MM.1S (cell line): ENCODE data around the gene LSAMP.

Source experiments
- DNase-seq: peaks from one replicate; pipeline ENCODE4 v3.0.0-alpha.2; 2015
- H2AFZ ChIP-seq: fragments of 300-600 bp; sonication (generic); 2 replicates; pipeline ENCODE4 v1.6.0; 2016; ENCODE audit warnings: antibody characterized with exemption, low read length
- H3F3A ChIP-seq: fragments of 300-600 bp; sonication (generic); 2 replicates; pipeline ENCODE4 v1.6.1; 2016; ENCODE audit warnings: mild to moderate bottlenecking, antibody characterized with exemption, low read length, moderate library complexity, mixed read lengths; ENCODE audit not compliant: insufficient read depth
- H3K27ac ChIP-seq: fragments of 300-600 bp; sonication (generic); 2 replicates; pipeline ENCODE4 v1.5.1; 2016; ENCODE audit warnings: mild to moderate bottlenecking, low read length
- H3K27me3 ChIP-seq: fragments of 300-600 bp; sonication (generic); replicated peaks from 2 replicates; pipeline ENCODE4 v1.6.0; 2016; ENCODE audit warnings: low read length; ENCODE audit not compliant: insufficient read depth
- H3K36me3 ChIP-seq: fragments of 300-600 bp; sonication (generic); replicated peaks from 2 replicates; pipeline ENCODE4 v1.6.1; 2016; ENCODE audit warnings: mild to moderate bottlenecking, low read length, mixed read lengths; ENCODE audit not compliant: insufficient read depth
- H3K4me1 ChIP-seq: fragments of 300-600 bp; sonication (generic); 2 replicates; pipeline ENCODE4 v1.6.1; 2016; ENCODE audit warnings: low read length, mixed read lengths
- H3K4me2 ChIP-seq: fragments of 300-600 bp; sonication (generic); 2 replicates; pipeline ENCODE4 v1.6.0; 2016; ENCODE audit warnings: low read depth, low read length
- H3K4me3 ChIP-seq: fragments of 300-600 bp; sonication (generic); 2 replicates; pipeline ENCODE4 v1.5.1; 2016; ENCODE audit warnings: low read length, mixed read lengths
- H3K79me2 ChIP-seq: fragments of 300-600 bp; sonication (generic); 2 replicates; pipeline ENCODE4 v1.6.1; 2016; ENCODE audit warnings: mixed run types, low read length, mixed read lengths
- H3K9ac ChIP-seq: fragments of 300-600 bp; sonication (generic); 2 replicates; pipeline ENCODE4 v1.6.1; 2016; ENCODE audit warnings: low read length, mixed read lengths
- H3K9me2 ChIP-seq: fragments of 300-600 bp; sonication (generic); replicated peaks from 2 replicates; pipeline ENCODE4 v1.6.1; 2016; ENCODE audit warnings: mild to moderate bottlenecking, low read length, mixed read lengths; ENCODE audit not compliant: insufficient read depth
- H3K9me3 ChIP-seq: fragments of 300-600 bp; sonication (generic); replicated peaks from 2 replicates; pipeline ENCODE4 v1.6.1; 2016; ENCODE audit warnings: mild to moderate bottlenecking, low read length, mixed read lengths; ENCODE audit not compliant: insufficient read depth
- H4K20me1 ChIP-seq: fragments of 300-600 bp; sonication (generic); 2 replicates; pipeline ENCODE4 v1.6.1; 2016; ENCODE audit warnings: mild to moderate bottlenecking, low read length, moderate library complexity, mixed read lengths; ENCODE audit not compliant: insufficient read depth
- EZH2 ChIP-seq: fragments of 300-600 bp; sonication (generic); optimal IDR thresholded peaks from 2 replicates; pipeline ENCODE3; 2017; ENCODE audit warnings: low read depth, mild to moderate bottlenecking, antibody characterized with exemption, low read length, mixed read lengths
- EZH2phosphoT487 ChIP-seq: fragments of 300-600 bp; sonication (generic); IDR thresholded peaks from 2 replicates; pipeline ENCODE4 v1.6.1; 2018; ENCODE audit warnings: antibody characterized with exemption, low read length
- TF ChIP-seq, protein P1 (sequence below): fragments of 300-600 bp; sonication (generic); IDR thresholded peaks from 2 replicates; pipeline ENCODE4 v1.5.1; 2016; ENCODE audit warnings: antibody characterized with exemption, low read length, mixed read lengths

LSAMP gene

DNA sequence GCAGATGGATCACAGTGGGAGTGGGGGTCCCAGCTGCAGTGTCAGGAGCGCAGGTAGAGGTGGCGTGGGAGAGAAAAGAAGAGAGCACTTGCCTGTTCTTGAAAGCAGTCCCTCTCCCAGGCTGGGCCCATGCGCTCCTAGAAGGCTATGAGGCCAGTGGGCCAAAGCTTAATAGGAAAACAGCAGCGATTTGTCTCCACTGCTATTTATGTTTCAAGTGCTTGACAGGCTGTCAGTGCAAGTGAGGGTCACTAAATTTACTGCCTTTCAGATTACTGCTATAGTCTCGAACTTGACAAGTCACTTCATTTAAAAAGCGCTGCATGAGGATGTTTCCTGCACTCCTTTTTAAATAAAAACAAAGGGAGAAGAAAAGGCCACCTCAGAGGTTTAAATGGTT lies 582.4 kb downstream of the LSAMP start:
- no peak for DNase-seq
- Histone ChIP-seq H4K20me1 (no peaks in the 10 kb centered on the region), H3K4me1 (no peaks in the 10 kb centered on the region), H2AFZ (no peak overlapping the region), H3K9me2 (no peaks in the 10 kb centered on the region), H3K79me2 (no peaks in the 10 kb centered on the region), H3K9me3 (no peaks in the 10 kb centered on the region), H3K27ac (no peak overlapping the region), H3K27me3 (no peaks in the 10 kb centered on the region), H3F3A (no peaks in the 10 kb centered on the region), H3K9ac (no peak overlapping the region), H3K4me2 (no peak overlapping the region), H3K4me3 (no peak overlapping the region), H3K36me3 (no peaks in the 10 kb centered on the region)
- TF ChIP-seq, protein P1, sequence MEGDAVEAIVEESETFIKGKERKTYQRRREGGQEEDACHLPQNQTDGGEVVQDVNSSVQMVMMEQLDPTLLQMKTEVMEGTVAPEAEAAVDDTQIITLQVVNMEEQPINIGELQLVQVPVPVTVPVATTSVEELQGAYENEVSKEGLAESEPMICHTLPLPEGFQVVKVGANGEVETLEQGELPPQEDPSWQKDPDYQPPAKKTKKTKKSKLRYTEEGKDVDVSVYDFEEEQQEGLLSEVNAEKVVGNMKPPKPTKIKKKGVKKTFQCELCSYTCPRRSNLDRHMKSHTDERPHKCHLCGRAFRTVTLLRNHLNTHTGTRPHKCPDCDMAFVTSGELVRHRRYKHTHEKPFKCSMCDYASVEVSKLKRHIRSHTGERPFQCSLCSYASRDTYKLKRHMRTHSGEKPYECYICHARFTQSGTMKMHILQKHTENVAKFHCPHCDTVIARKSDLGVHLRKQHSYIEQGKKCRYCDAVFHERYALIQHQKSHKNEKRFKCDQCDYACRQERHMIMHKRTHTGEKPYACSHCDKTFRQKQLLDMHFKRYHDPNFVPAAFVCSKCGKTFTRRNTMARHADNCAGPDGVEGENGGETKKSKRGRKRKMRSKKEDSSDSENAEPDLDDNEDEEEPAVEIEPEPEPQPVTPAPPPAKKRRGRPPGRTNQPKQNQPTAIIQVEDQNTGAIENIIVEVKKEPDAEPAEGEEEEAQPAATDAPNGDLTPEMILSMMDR = no peak
- TF ChIP-seq EZH2 (no peak), EZH2phosphoT487 (no peak)

DNA sequence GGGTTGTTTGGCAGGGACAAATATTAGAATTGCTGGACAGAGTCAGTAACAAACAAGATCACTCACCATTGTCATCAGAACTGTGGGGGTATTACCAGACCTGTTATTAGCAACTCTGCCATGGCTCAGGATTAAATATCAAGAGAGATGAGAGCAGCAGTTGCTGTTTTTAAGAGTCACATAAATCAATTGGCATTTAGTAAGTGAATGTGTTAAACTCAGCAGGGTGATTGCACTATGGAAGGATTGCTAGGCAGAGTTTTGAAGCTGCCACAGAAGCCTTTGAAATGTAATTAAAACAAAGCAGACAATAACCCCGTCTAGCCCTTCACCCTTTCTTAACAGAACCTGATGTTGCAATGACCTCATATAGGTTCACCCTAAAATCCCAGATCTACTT lies 583.2 kb downstream of the LSAMP start:
- Histone ChIP-seq H3K4me2 (no peak overlapping the region), H3K4me1 (no peaks in the 10 kb centered on the region)

DNA sequence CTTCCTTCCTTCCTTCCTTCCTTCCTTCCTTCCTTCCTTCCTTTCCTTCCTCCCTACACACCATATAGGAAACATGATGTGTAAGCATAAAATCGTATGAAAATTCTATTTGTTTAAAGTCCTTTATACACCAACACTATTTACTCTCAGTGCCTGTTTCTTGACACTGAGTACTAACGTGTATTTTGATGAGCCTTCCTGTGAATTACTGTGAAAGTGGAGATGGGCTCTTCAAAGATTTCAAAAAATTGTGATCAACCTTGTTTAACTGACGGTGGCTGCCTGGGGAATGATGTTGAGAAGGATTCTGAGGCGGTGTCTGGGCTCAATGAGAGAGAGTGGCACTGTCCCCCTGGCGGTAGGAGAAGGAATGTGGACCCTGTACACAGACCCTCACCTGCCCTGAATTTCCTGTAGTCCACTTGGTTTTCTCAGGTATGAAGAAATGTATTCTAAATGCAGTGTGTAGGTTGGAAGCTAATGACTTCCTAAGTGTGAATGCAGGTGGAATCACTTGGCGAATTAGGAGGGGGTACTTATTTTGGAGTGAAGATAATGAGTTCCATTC lies 584.0 kb downstream of the LSAMP start:
- H3K27ac ChIP-seq = no peak overlapping the region
- no peaks in the 10 kb centered on the region for H3K79me2 ChIP-seq
- H4K20me1 ChIP-seq = no peaks in the 10 kb centered on the region
- H3K4me1 ChIP-seq = no peaks in the 10 kb centered on the region
- no peaks in the 10 kb centered on the region for H3K27me3 ChIP-seq
- H3K9ac ChIP-seq = no peak overlapping the region
- no peak for DNase-seq
- no peak for TF ChIP-seq EZH2
- no peak for TF ChIP-seq EZH2phosphoT487
- TF ChIP-seq, protein P1 = no peak
- no peaks in the 10 kb centered on the region for H3F3A ChIP-seq
- H3K4me3 ChIP-seq = no peak overlapping the region
- no peaks in the 10 kb centered on the region for H3K9me2 ChIP-seq
- H3K36me3 ChIP-seq = no peaks in the 10 kb centered on the region
- H2AFZ ChIP-seq = no peak overlapping the region
- H3K4me2 ChIP-seq = no peak overlapping the region
- no peaks in the 10 kb centered on the region for H3K9me3 ChIP-seq

More for the DNA sequence above, 583.2 kb downstream of the LSAMP start:
- Histone ChIP-seq H3K9ac (no peak overlapping the region), H3F3A (no peaks in the 10 kb centered on the region), H3K27ac (no peak overlapping the region), H4K20me1 (no peaks in the 10 kb centered on the region), H3K36me3 (no peaks in the 10 kb centered on the region), H3K79me2 (no peaks in the 10 kb centered on the region), H2AFZ (no peak overlapping the region), H3K4me3 (no peak overlapping the region), H3K9me2 (no peaks in the 10 kb centered on the region), H3K9me3 (no peaks in the 10 kb centered on the region), H3K27me3 (no peaks in the 10 kb centered on the region)
- TF ChIP-seq, protein P1 = no peak
- TF ChIP-seq EZH2phosphoT487 (no peak), EZH2 (no peak)
- DNase-seq = no peak
